GM11168 (cell line): ENCODE measurements around the gene CUL3.
"Not testable (repeated sequence)": the region's sequence is repeated elsewhere in the genome, so short reads cannot be mapped to it uniquely, and the experiment has no call there.

Experiments
- in situ Hi-C: fragments of 300-500 bp; cut with MboI; formaldehyde crosslinking; loops from one replicate; pipeline ENCODE4 v1.12.0; 2022; ENCODE audit warnings: low sequenced_read_pairs; ENCODE audit not compliant: unreplicated experiment

The CUL3 gene

DNA sequence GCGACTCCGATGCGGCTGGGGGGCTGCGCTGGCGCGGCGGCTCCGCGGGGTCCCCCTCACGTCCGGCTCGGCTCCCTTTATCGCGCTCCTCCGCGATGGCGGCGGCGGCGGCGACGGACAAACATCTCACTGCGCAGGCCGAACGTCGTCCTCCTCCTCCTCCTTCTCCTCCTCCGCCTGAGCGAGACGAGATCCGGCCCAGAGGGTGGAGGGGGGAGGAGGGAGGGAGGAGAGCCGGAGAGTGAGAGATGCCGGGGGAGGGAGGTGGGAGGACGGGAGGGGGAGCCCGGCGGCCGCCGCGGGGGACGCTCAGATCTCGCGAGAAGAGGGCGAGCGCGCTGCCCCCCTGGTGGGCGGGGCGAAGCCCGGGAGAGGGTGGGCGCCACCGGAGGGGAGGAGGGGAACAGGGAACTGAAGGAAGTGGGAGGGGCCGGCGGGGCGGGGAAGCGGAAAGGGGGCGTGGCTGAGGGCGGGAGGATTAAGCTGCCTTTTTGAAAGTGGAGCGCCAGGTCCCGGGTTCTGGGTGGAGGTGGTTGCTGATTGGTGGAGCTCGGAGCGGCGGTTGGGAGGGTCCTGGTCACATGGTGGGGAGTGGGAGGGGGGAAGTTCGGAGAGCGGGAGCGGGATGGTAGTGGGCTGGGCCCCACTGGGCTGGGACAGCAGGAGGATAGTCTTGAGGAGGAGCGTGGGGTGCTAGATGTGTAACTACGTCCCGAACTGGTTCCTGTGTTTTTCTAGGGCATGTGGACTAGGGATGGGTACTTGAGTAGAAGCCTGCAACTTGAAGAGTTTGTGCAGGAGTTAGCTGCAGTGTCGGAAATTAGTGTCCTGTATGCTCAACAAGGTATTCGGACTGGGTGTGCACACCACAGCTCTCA is at the start of gene CUL3:
Gene CUL3, minus strand, starts transcription at position 153 of the 878 bp plus-strand sequence. CDS start 354 bp downstream, outside the sequence.
- in situ Hi-C loops, result no loop called here

DNA sequence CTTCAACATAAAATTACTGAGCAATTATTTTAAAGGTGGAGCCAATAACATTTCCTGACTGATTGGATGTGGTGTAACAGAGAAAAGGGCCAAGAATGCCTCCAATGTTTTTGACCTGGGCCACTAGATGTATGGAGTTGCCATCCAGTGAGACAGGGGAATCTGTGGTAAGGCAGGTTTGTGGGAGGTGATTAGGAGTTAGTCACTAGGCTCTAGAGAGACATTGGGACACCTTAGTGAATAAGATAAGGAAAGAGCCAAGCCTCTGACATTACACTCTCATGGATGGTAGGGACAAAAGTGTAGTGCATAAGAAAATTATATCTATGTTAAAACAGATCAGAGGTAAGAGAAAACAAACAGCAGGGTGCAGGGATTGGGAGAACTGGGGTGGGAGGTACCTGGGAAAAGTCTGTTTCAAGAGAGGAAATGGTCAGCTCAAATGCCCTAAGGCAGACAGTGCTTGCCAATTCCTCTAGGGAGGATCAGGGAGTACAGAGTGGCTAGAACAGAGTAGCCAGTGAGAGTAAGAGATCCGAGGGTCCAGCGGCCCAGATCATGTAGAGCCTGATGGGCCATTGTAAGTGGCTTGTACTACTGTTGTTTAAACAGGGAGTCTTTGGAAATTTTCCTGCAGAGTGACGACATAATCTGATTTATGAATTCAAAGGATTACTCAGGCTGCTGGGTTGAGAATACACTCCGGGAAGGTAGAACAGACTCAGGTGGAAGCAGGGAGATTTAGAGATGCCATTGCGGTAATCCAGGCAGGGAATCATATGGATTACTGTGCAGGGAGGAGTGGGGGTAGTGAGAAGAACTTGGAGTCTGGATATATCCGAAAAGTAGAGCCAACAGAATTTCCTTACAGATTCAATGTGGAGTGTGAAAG is 45.7 kb upstream of the CUL3 start:
- in situ Hi-C loops, result no loop called here

DNA sequence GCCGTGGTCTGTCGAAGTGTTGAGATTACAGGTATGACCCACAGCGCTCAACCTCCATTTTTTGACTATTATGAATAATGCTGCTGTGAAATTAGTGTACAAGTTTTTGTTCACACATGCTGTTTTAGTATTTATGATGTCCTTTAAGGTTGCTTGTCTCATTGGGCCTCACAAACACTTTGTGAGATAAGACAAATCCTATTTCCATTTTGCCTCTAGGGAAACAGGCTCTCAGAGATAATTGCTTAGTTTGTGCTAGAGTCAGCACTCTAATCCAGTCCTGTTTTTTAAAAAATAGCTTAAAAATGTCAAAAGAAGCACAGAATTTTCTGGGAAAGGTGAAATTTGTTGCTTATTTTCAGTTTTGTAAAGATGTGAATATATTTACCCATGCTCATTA is 43.3 kb upstream of the CUL3 start:
- in situ Hi-C loops, result no loop called here

DNA sequence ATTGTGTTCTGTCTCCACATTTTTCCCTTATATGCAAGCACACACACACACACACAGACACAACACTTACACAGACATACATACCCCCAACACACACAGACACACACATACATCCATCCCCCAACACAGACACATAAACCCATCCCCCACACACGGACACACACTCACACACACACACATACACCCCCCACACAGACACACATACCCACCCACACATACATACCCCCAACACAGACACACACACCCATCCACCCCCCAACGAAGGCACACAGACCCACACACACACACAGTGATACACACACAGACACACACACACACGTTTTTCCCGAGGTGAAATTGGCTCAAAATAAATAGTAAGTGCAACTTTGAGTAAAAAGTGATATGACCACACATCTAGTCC is 41.6 kb upstream of the CUL3 start:
- in situ Hi-C loops, result no loop called here

DNA sequence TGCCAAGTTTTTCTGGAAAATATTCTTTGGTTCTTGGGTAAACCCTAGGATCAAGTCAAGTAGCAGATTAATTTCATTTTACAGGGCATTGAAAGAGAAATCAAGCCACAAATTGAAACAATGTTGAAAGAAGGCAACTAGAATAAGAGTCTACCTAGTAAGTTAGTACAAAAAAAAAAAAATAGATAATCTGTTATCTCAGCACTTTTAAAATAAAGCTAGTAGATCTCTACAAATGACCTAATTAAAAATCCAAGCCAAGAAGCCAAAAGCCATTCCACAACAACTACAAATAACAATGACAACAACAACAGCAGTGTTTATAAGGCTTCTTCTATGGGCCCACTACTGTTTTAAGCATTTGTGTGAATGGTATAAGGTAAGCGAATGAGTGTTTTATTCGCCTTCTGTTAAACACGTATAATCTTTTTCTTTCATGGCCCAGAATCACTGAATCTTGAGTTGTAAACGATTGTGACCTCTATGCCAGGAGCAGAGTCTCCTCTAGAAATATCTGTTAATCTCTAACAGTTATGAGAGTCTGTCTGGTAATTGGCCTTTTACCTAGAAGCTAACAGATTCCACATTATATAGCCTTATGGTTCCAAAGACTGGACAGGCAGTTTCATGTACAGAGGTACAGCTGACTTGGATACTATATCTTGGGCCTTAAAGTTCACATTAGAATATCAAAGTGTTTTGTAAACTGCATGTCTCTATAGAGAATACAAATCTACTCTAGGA is 28.6 kb upstream of the CUL3 start:
- in situ Hi-C loops, result no loop called here

DNA sequence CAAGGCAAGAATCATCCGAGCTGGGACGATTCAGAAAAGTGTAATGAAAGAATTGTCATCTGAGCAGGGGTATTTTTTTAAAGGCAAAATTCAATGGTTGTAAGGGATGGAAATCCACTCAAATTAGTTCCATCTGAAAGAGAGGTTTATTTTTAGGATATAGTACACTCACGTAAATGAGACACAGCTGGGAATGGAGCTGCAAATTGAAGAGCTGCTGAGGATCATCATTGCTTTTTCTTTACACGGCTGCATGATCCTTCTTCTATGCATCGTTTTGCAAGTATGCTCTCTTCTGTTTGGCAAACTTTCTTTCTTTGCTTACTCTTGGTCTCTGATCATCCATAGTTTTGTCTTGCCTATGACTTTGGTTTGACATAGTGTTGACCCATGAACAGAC is 27.4 kb upstream of the CUL3 start:
- in situ Hi-C loops, result no loop called here

DNA sequence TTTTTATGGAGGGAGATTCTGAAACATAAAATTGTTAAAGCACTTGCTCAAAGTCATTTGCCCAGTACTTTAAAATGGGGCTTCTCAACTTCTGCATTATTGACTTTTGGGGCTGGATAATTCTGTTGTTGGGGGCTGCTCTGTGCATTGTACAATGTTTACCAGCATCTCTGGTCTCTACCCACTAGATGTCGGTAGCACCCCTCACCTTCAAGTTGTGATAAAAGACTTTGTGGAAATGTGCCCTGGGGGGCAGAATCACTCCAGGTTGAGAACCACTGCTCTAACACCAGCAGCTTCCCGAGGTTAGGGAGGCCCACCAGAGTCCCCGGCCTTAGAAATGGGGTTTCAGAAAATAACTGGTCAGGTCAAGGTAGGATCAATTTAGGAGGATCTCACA is 26.8 kb upstream of the CUL3 start:
- in situ Hi-C loops, result no loop called here

DNA sequence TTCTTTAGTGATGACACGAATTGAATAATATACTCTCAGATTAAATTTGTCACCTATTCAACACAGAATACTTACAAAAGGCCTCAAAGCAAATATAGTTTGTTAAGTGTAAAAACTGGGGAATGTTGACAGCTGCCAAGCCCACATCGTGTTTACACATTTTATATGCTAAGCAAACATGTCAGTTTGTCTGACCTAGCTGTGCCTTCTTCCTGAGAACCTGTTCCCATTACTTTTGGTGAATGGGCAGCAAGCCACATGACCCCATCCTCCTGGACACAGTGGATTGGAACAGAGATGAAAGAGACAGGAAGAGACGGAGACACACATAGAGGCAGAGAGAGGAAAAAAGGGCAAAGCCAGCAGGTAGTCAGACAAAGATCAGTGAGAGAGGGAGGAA is 22.9 kb upstream of the CUL3 start:
- in situ Hi-C loops, result no loop called here

DNA sequence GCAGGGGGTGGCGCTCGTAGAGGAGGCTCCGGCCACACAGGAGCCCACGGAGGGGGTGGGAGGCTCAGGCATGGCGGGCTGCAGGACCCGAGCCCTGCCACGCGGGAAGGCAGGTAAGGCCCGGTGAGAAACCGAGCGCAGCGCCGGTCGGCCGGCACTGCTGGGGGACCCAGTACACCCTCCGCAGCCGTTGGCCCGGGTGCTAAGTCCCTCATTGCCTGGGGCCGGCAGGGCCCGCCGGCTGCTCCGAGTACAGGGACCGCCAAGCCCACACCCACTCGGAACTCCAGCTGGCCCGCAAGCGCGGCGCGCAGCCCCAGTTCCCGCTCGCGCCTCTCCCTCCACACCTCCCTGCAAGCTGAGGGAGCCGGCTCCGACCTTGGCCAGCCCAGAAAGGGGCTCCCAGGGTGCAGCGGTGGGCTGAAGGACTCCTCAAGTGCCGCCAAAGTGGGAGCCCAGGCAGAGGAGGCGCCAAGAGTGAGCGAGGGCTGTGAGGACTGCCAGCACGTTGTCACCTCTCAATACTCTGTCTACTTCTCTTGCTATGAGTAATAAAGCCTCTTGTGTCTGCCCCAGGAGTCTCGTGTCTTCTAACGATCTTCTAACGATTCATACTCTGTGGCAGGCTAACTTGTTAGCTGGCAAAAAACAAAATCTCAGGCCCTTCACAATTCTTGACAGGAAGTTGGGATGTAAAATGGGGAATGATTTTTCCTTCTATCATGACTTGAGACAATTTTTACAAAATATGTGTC is 18.8 kb upstream of the CUL3 start:
- in situ Hi-C loops, result not testable (repeated sequence)

DNA sequence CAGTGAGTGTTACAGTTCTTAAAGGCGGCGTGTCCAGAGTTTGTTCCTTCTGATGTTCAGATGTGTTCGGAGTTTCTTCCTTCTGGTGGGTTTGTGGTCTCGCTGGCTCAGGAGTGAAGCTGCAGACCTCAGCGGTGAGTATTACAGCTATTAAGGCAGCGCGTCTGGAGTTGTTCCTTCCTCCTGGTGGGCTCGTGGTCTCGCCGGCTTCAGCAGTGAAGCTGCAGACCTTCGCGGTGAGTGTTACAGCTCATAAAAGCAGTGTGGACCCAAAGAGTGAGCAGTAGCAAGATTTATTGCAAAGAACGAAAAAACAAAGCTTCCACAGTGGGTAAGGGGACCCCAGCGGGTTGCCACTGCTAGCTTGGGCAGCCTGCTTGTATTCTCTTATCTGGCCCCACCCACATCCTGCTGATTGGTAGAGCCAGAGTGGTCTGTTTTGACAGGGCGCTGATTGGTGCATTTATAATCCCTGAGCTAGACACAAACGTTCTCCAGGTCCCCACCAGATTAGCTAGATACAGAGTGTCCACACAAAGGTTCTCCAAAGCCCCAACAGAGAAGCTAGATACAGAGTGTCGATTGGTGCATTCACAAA is 17.7 kb upstream of the CUL3 start:
- in situ Hi-C loops, result not testable (repeated sequence)

DNA sequence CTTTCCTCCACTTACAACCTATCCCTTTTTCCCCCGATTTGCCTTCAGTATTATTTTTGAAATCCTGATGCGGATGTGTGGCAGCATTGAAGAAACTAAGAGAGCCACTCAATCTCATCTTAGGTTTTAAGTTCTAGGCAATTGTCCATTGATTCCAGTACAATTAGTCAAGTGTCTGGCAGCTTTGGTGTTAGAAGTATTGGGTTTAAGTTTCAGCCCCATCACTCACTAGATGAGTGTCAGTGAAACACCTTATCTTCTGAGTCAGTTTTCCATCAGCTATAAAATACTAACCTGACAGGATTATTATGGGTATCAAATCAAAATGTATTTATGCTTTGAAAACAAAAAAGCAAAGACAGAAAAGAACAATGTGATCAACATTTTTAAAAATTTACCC is 16.8 kb upstream of the CUL3 start:
- in situ Hi-C loops, result no loop called here

DNA sequence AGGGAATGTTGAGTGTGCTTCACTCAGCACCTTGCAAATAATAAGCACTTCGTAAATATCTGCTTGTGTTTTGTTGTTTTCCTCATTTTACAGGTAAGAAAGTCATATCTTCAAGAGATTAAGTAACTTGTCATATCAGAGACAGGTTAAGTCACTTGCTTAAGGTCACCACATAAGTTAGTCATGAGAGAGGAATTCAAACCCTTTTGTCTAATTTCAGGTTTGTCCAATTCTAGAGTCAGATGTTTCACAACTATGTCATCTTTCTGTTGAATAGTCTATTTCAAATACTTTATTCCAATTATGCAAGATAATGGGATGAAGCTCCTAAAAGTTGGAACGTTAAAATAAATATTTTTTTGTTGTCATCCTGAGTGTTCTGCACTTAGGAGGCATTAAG is 13.5 kb upstream of the CUL3 start:
- in situ Hi-C loops, result no loop called here

DNA sequence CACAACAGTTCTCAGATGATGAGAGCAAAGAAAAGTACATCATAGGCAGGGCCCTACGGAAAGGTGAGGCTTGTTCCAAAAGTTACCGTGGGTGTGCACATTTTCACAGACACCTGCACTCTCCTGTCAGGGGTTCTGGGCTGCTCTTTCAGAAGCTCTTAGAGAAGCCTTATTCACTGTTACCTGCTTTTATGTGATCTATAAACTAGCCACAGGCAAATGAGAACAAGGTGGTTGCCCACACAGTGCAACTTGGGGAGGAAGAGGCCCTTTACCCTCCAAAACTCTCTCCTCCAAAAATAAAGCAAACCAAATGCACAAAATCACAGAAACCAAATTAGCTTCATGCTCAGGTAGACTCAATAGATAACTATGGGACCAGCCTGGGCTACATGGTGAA is 11.1 kb upstream of the CUL3 start:
- in situ Hi-C loops, result no loop called here

DNA sequence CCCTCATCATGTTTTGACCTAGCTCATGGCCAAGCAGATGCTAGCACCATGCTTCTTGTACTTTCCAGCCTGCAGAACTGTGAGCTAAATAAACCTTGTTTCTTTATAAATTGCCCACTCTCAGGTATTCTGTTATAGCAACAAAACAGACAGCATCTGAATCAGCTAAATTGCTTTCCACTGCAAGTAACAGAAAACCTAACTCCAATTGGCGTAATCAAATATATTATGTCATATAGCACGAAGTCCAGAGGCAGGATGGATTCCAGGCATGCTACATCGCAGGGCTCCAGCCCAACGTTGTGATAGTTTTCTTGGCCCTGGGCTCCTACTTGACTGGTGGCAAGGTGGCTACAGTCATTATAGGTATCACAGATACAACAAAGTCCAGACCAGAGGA is 10.4 kb upstream of the CUL3 start:
- in situ Hi-C loops, result no loop called here

DNA sequence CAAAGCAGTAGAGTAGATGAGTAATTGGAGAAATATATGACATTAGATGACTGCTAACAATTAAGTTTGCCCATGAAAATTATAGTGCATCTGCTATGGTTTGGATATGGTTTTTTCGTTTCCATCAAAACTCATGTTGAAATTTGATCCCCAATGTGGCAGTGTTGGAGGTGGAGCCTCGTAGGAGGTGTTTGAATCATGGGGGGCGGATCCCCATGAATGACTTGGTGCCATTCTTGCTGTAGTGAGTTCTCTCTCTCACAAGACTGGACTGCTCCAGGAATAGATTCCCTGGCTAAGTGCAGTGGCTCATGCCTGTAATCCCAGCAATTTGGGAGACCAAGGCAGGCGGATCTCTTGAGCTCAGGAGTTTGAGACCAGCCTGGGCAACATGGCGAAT is 9.7 kb upstream of the CUL3 start:
- in situ Hi-C loops, result no loop called here

DNA sequence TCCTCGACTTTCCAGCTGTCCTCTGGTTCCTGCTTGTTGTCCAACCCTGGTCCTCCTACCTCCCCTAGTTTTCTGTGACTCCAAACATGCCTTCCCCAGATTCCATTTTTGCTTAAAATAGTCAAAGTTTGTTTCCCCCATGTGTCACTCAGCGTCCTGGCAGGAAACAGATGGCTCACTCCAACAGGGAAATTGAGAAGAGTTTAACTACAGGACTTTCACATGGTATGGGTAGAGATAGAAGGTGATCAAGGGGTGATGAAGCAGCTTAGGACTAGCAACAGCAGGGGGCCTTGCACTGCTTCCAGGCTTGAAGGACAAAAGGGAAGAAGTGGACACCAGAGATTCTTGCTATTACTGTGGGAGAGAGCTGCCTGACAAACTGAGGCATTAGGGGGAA is 6.1 kb upstream of the CUL3 start:
- in situ Hi-C loops, result no loop called here

DNA sequence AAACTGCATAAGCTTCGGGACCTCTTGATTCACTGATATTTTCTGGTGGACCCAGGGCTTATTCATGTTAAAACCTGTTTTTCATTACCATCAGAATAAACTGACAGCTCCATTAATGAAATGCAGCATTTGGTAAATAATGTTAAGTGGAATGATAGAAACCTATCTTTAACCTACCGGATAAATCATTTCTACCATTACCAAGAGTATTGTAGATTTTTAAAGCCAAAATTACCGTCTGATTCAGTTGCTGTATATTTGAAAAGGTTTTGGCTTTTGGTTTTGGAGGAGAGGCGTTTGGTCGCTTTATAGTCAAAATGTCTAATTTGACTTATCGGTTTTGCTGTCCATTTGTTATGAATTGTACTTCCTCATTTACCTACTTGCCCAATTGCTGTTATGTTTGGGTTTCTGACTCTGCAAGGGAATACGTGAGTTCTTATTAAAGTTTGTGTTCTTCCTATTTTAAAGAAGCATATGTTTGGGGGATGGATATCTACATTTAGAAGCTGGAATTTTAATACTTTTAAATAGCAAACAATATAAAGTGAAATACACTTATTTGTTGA is 1.0 kb upstream of the CUL3 start:
- in situ Hi-C loops, result no loop called here

DNA sequence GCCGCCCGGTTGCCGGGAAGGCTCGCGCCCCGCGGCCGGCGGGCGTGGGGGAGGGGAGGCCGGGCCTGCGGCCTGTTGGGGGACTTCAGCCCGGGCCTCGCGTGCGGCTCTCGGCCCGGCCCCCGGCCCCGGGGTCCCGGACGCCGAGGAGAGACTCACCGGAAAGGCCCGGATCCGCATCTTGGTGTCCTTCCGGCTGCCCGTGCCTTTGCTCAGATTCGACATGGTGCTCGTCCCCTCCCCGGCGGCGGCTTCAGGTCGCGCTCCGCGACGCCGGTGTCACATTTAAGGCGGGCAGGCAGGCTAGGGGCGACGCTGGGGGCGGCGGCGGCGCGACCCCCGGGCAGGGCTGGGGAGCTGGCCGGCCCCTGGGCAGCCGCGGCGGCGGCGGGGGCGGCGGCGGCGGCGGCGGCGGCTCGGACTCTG is 365 bp downstream of the CUL3 start:
- in situ Hi-C loops, result no loop called here

DNA sequence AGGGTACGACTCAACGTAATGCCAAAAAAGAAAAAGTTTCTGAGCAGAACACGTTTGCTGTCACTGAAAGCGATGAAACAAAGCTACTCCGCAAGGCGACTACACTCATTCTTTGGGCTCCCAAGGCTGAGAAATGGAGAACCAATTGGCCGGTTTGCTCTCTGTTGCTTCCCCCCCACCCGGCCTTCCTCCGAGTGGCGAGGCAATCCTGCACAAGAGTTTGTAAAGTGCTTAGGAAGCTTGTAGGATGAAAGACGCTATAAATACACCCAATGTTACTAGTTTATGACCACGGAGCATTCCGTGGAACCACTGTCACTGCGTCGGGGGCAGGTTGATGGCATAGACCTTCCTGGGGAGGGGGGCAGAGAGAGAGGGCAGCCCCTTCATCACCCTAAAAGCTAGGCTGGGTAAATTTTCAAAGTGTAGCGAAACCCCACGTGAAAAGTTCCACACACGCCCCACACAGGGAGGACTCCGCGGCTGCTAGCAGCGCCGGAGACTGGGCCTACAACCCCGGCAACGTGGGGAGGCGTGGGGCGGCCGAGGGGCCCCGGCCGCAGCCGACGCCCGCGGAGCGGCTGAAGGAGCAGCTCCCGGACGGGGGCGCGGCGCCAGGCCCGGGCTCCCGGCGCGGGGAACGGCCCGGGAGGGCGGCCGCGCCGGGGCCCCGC is 915 bp downstream of the CUL3 start:
- in situ Hi-C loops, result no loop called here
